HUES6 (cell line): Measurements from ENCODE around the gene GNG7.
"Not testable (repeated sequence)": the region's sequence is repeated elsewhere in the genome, so short reads cannot be mapped to it uniquely, and the experiment has no call there.

ENCODE experiments used
- H3K27ac ChIP-seq: 2 replicates; pipeline ENCODE4 v1.7.0; 2013; ENCODE audit warnings: low read depth, mild to moderate bottlenecking, low read length, inconsistent platforms
- H3K27me3 ChIP-seq: 2 replicates; pipeline ENCODE4 v1.6.1; 2013; ENCODE audit warnings: low read length; ENCODE audit not compliant: control insufficient read depth, insufficient read depth
- H3K36me3 ChIP-seq: 2 replicates; pipeline ENCODE4 v1.6.1; 2013; ENCODE audit warnings: low read length; ENCODE audit not compliant: control insufficient read depth, insufficient read depth
- H3K4me1 ChIP-seq: 2 replicates; pipeline ENCODE4 v1.6.1; 2013; ENCODE audit warnings: low read length; ENCODE audit not compliant: control insufficient read depth, insufficient read depth
- H3K4me3 ChIP-seq: 2 replicates; pipeline ENCODE4 v1.5.1; 2013; ENCODE audit warnings: low read depth, low read length
- H3K9ac ChIP-seq: one replicate; pipeline ENCODE4 v1.6.1; 2013; ENCODE audit warnings: mild to moderate bottlenecking, low read length
- H3K9me3 ChIP-seq: 2 replicates; pipeline ENCODE4 v1.6.1; 2013; ENCODE audit warnings: low read depth, low read length; ENCODE audit not compliant: control insufficient read depth, insufficient read depth

Gene GNG7

GRCh38 chr19:2509096-2509495, 193.4 kb downstream of the GNG7 start:
- no peak overlapping the region for H3K4me3 ChIP-seq
- peaks cover 7% of the 10 kb centered on the region for H3K4me1 ChIP-seq
- H3K9me3 ChIP-seq, result no peaks in the 10 kb centered on the region
- no peak overlapping the region for H3K9ac ChIP-seq
- no peaks in the 10 kb centered on the region for H3K27me3 ChIP-seq
- no peaks in the 10 kb centered on the region for H3K36me3 ChIP-seq
- H3K27ac ChIP-seq, result no peak overlapping the region

- no peak overlapping the region for H3K9ac ChIP-seq
- H3K4me1 ChIP-seq, result peaks cover 12% of the 10 kb centered on the region
- no peaks in the 10 kb centered on the region for H3K27me3 ChIP-seq
- no peak overlapping the region for H3K4me3 ChIP-seq
- H3K27ac ChIP-seq, result no peak overlapping the region
- H3K36me3 ChIP-seq, result no peaks in the 10 kb centered on the region
- H3K9me3 ChIP-seq, result no peaks in the 10 kb centered on the region
Observed at GRCh38 chr19:2507109-2507508, 195.4 kb downstream of the GNG7 start.

- not testable (repeated sequence) for H3K9me3 ChIP-seq, H3K4me3 ChIP-seq, H3K27ac ChIP-seq, H3K36me3 ChIP-seq, H3K27me3 ChIP-seq, H3K9ac ChIP-seq
- peaks cover 12% of the 10 kb centered on the region for H3K4me1 ChIP-seq
Observed at GRCh38 chr19:2506656-2507055, 195.8 kb downstream of the GNG7 start.

- H3K27me3 ChIP-seq, result no peaks in the 10 kb centered on the region
- H3K4me1 ChIP-seq, result peaks cover 21% of the 10 kb centered on the region
- H3K9ac ChIP-seq, result no peak overlapping the region
- H3K36me3 ChIP-seq, result no peaks in the 10 kb centered on the region
- H3K9me3 ChIP-seq, result no peaks in the 10 kb centered on the region
- H3K27ac ChIP-seq, result no peak overlapping the region
- H3K4me3 ChIP-seq, result no peak overlapping the region
Observed at GRCh38 chr19:2503521-2504109, 198.9 kb downstream of the GNG7 start.

GRCh38 chr19:2500841-2501261, 201.6 kb downstream of the GNG7 start:
- no peak overlapping the region for H3K27ac ChIP-seq
- peaks cover 20% of the 10 kb centered on the region; the same call in 1 of the 2 replicates for H3K4me1 ChIP-seq
- no peak overlapping the region for H3K4me3 ChIP-seq
- peaks cover 2% of the 10 kb centered on the region; the same call in 1 of the 2 replicates for H3K9me3 ChIP-seq
- no peaks in the 10 kb centered on the region for H3K36me3 ChIP-seq
- H3K27me3 ChIP-seq, result no peaks in the 10 kb centered on the region
- no peak overlapping the region for H3K9ac ChIP-seq

- Histone ChIP-seq H3K9me3 (peaks cover 2% of the 10 kb centered on the region; the same call in 1 of the 2 replicates), H3K27ac (no peak overlapping the region), H3K4me3 (no peak overlapping the region), H3K36me3 (no peaks in the 10 kb centered on the region), H3K27me3 (no peaks in the 10 kb centered on the region), H3K9ac (no peak overlapping the region), H3K4me1 (peaks cover 23% of the 10 kb centered on the region; the same call in 1 of the 2 replicates)
Observed at GRCh38 chr19:2500156-2500555, 202.3 kb downstream of the GNG7 start.

- H3K9me3 ChIP-seq, result peaks cover 2% of the 10 kb centered on the region; the same call in 1 of the 2 replicates
- no peak overlapping the region for H3K4me3 ChIP-seq
- no peak overlapping the region for H3K27ac ChIP-seq
- H3K4me1 ChIP-seq, result peaks cover 19% of the 10 kb centered on the region
- peaks cover 6% of the 10 kb centered on the region for H3K27me3 ChIP-seq
- H3K36me3 ChIP-seq, result no peaks in the 10 kb centered on the region
- no peak overlapping the region for H3K9ac ChIP-seq
Observed at GRCh38 chr19:2497186-2497585, 205.3 kb downstream of the GNG7 start.

- H3K36me3 ChIP-seq, result no peaks in the 10 kb centered on the region
- peaks cover 2% of the 10 kb centered on the region; the same call in 1 of the 2 replicates for H3K9me3 ChIP-seq
- H3K4me1 ChIP-seq, result peaks cover 19% of the 10 kb centered on the region
- H3K27ac ChIP-seq, result no peak overlapping the region
- H3K4me3 ChIP-seq, result 0 out of 2 replicates have a peak overlapping the region, but pooled peaks have one; percentile 68
- no peak overlapping the region for H3K9ac ChIP-seq
- peaks cover 10% of the 10 kb centered on the region for H3K27me3 ChIP-seq
Observed at GRCh38 chr19:2495651-2496316, 206.7 kb downstream of the GNG7 start.

GRCh38 chr19:2495130-2495641, 207.3 kb downstream of the GNG7 start:
- no peak overlapping the region; the same call in 1 of the 2 replicates for H3K27ac ChIP-seq
- H3K27me3 ChIP-seq, result peaks cover 12% of the 10 kb centered on the region
- H3K9ac ChIP-seq, result peak overlapping the region; percentile 69
- no peaks in the 10 kb centered on the region for H3K36me3 ChIP-seq
- H3K4me3 ChIP-seq, result peak overlapping the region; percentile 68
- peaks cover 19% of the 10 kb centered on the region for H3K4me1 ChIP-seq
- H3K9me3 ChIP-seq, result peaks cover 2% of the 10 kb centered on the region; the same call in 1 of the 2 replicates

GRCh38 chr19:2494447-2495129, 207.9 kb downstream of the GNG7 start:
- Histone ChIP-seq H3K9ac (peak overlapping the region; percentile 69), H3K9me3 (peaks cover 2% of the 10 kb centered on the region; the same call in 1 of the 2 replicates), H3K4me1 (peaks cover 14% of the 10 kb centered on the region), H3K36me3 (no peaks in the 10 kb centered on the region), H3K27ac (no peak overlapping the region; the same call in 1 of the 2 replicates), H3K4me3 (peak overlapping the region; percentile 68), H3K27me3 (peaks cover 16% of the 10 kb centered on the region)

- peaks cover 12% of the 10 kb centered on the region for H3K4me1 ChIP-seq
- peak overlapping the region; percentile 64 for H3K9ac ChIP-seq
- H3K27ac ChIP-seq, result no peak overlapping the region
- peak overlapping the region; percentile 68 for H3K4me3 ChIP-seq
- H3K9me3 ChIP-seq, result peaks cover 2% of the 10 kb centered on the region; the same call in 1 of the 2 replicates
- peaks cover 20% of the 10 kb centered on the region for H3K27me3 ChIP-seq
- H3K36me3 ChIP-seq, result no peaks in the 10 kb centered on the region
Observed at GRCh38 chr19:2494084-2494446, 208.4 kb downstream of the GNG7 start.
